Endothelial cell of umbilical vein (primary cell): ENCODE data around the gene CACNA1S. TPM values are rescaled to one million over a fixed set of nuclear protein-coding genes. Genes with fewer than 3 reads are reported as not detected.

Experiments
- BruUV-seq: library from RNA; stranded (reverse); fragments of 400-500 nt; replicated peaks from 2 replicates; lab custom pipeline; 2021; lab: Mats Ljungman, UMichigan
- CTCF ChIA-PET: fragments of 300-600, 350-600 bp; sonication (Branson Sonifier 250); formaldehyde crosslinking; loops from one replicate; lab custom pipeline; 2021; ENCODE audit warnings: antibody characterized with exemption, inconsistent platforms; lab: Charles Lee
- POLR2A ChIA-PET: fragments of 300-600, 350-600 bp; sonication (Branson Sonifier 250); formaldehyde crosslinking; loops from one replicate; lab custom pipeline; 2021; ENCODE audit warnings: antibody characterized with exemption, inconsistent platforms; lab: Charles Lee
- DNase-seq: peaks from one replicate; pipeline ENCODE4 v3.0.0-alpha.2; 2011; ENCODE audit warnings: low read depth, low spot score
- FAIRE-seq: peaks from 2 replicates; lab custom pipeline; 2011; peaks lifted over from hg19 to GRCh38; lab: Jason Lieb, UNC
- H2AFZ ChIP-seq: 2 replicates; pipeline ENCODE4 v1.6.0; 2012; ENCODE audit warnings: low read depth, low read length, control low read depth, inconsistent platforms
- H3K27ac ChIP-seq: 2 replicates; pipeline ENCODE4 v1.5.1; 2011; ENCODE audit warnings: low read depth, mild to moderate bottlenecking, control low read depth, low read length, moderate library complexity; ENCODE audit not compliant: insufficient read depth
- H3K27me3 ChIP-seq, 2 experiments: 2 replicates each; pipeline versions ENCODE4 v1.6.0 to v1.6.1; 2011; ENCODE audit warnings: low read length in 2 of 2, mixed read lengths in 1 of 2; ENCODE audit not compliant: control insufficient read depth in 2 of 2, insufficient read depth in 2 of 2
- H3K36me3 ChIP-seq, 2 experiments: 2 replicates in 1 of 2; 3 replicates in 1 of 2; pipeline ENCODE4 v1.5.1; 2011; ENCODE audit warnings: low read length in 2 of 2, mild to moderate bottlenecking in 1 of 2, moderate library complexity in 1 of 2; ENCODE audit not compliant: control insufficient read depth in 2 of 2, insufficient read depth in 2 of 2; ENCODE audit errors: extremely low read depth in 1 of 2
- H3K4me1 ChIP-seq: 3 replicates; pipeline ENCODE4 v1.5.1; 2011; ENCODE audit warnings: mild to moderate bottlenecking, low read length; ENCODE audit not compliant: control insufficient read depth, insufficient read depth; ENCODE audit errors: extremely low read depth
- H3K4me2 ChIP-seq: 2 replicates; pipeline ENCODE4 v1.6.1; 2011; ENCODE audit warnings: low read length, control low read depth, mixed read lengths; ENCODE audit not compliant: insufficient read depth
- H3K4me3 ChIP-seq, 3 experiments: fragments of 200-600 bp in 1 of 3; sonication (generic), shearing (Covaris generic) in 1 of 3; replicated peaks in 1 of 3; 2 replicates each; pipeline ENCODE4 v1.5.1; 2011 to 2016; ENCODE audit warnings: control low read depth in 3 of 3, low read length in 3 of 3, mild to moderate bottlenecking in 2 of 3, inconsistent platforms in 1 of 3, low read depth in 1 of 3, moderate library complexity in 1 of 3; ENCODE audit not compliant: insufficient read depth in 1 of 3
- H3K79me2 ChIP-seq: 2 replicates; pipeline ENCODE4 v1.6.0; 2012; ENCODE audit warnings: low read length, inconsistent platforms; ENCODE audit not compliant: control insufficient read depth, insufficient read depth
- H3K9ac ChIP-seq: replicated peaks from 2 replicates; pipeline ENCODE3; 2011; ENCODE audit warnings: low read length, control low read depth; ENCODE audit not compliant: insufficient read depth; ENCODE audit errors: extremely low read depth
- H3K9me1 ChIP-seq: replicated peaks from 3 replicates; pipeline ENCODE4 v1.6.0; 2011; ENCODE audit warnings: mild to moderate bottlenecking, low read length; ENCODE audit not compliant: control insufficient read depth, insufficient read depth; ENCODE audit errors: extremely low read depth
- H3K9me3 ChIP-seq: replicated peaks from 2 replicates; pipeline ENCODE4 v1.5.1; 2012; ENCODE audit warnings: low read length, inconsistent platforms; ENCODE audit not compliant: control insufficient read depth, insufficient read depth
- H4K20me1 ChIP-seq: replicated peaks from 2 replicates; pipeline ENCODE3; 2011; ENCODE audit warnings: mild to moderate bottlenecking, low read length; ENCODE audit not compliant: control insufficient read depth, insufficient read depth; ENCODE audit errors: extremely low read depth
- CTCF ChIP-seq, 2 donors: IDR thresholded peaks; 1 replicate in 1 of 2; 2 replicates in 1 of 2; pipeline ENCODE4 v1.5.1; 2011; ENCODE audit warnings: low read length in 2 of 2, mild to moderate bottlenecking in 2 of 2, moderate library complexity in 2 of 2, control low read depth in 1 of 2, inconsistent platforms in 1 of 2, low read depth in 1 of 2; ENCODE audit not compliant: insufficient read depth in 1 of 2; ENCODE audit errors: extremely low read depth in 1 of 2
- EZH2 ChIP-seq: IDR thresholded peaks from 2 replicates; pipeline ENCODE4 v1.6.1; 2012; ENCODE audit warnings: borderline replicate concordance, low read depth, mild to moderate bottlenecking, moderate library complexity, low read length, inconsistent platforms; ENCODE audit not compliant: severe bottlenecking
- MYC ChIP-seq: IDR thresholded peaks from one replicate; pipeline ENCODE4 v1.6.1; 2011; ENCODE audit warnings: mild to moderate bottlenecking, low read depth, low read length
- POLR2AphosphoS5 ChIP-seq: IDR thresholded peaks from 2 replicates; pipeline ENCODE4 v1.6.1; 2012; ENCODE audit warnings: low read depth, mild to moderate bottlenecking, control low read depth, low read length, moderate library complexity; ENCODE audit not compliant: insufficient read depth
- dilution Hi-C: fragments of 300-500 bp; cut with MboI; formaldehyde crosslinking; loops from one replicate; pipeline ENCODE4 v1.15.0; 2019; ENCODE audit warnings: low sequenced_read_pairs; ENCODE audit not compliant: extremely low pct_ligation_motif_present
- intact Hi-C: fragments of 100-400 bp; cut with micrococcal nuclease; formaldehyde crosslinking; loops from one replicate; pipeline ENCODE4 v1.10.0; 2022
- polyA plus RNA-seq, 4 experiments: library from polyadenylated mRNA; depleted of rRNA in 3 of 4; stranded (reverse) in 3 of 4; unstranded in 1 of 4; fragments of >200 nt; gene quantifications; 2 replicates each; pipeline versions ENCODE4 v1.2.1 to v1.2.3, GENCODE V29; 2011 to 2012; ENCODE audit warnings: missing spikeins in 1 of 4
- total RNA-seq: library from RNA; stranded (reverse); gene quantifications from 2 replicates; pipeline ENCODE4 v1.2.3, GENCODE V29; 2021

CACNA1S gene
- total and polyA plus RNA-seq, 2 donors (not counting 3 experiments of a cell fraction or from before 2014, with no cell fraction given), result not detected

- intact Hi-C loops (no loop called here), dilution Hi-C loops (no loop called here)
- no peak for FAIRE-seq
- no peaks in the 10 kb centered on the region for H3K9me3 ChIP-seq
- no peaks in the 10 kb centered on the region for H3K36me3 ChIP-seq
- no peak for DNase-seq
- H3K79me2 ChIP-seq, result no peaks in the 10 kb centered on the region
- no peak overlapping the region for H3K9ac ChIP-seq
- H2AFZ ChIP-seq, result no peak overlapping the region
- no peak overlapping the region for H3K4me2 ChIP-seq
- peaks cover 23% of the 10 kb centered on the region for H3K4me1 ChIP-seq
- no peak overlapping the region for H3K27ac ChIP-seq
- BruUV-seq, result no TSS peak
- POLR2A ChIA-PET, result no interaction called here
- CTCF ChIA-PET, result interaction anchor here (1.1 to 7.0 kb wide), 7 partner anchors 17 to 461 kb away, joined by 3 to 94 read pairs (median 8); no protein-coding TSS in a partner anchor
- H4K20me1 ChIP-seq, result no peaks in the 10 kb centered on the region
- no peaks in the 10 kb centered on the region for H3K9me1 ChIP-seq
- no peak overlapping the region for H3K4me3 ChIP-seq
- no peak for TF ChIP-seq MYC
- no peak for TF ChIP-seq CTCF (IDR thresholded peaks at IDR 0.05; ENCODE audit: extremely low read depth in 1 of 2, insufficient read depth in 1 of 2, low read depth in 1 of 2, low read length in 2 of 2)
- TF ChIP-seq POLR2AphosphoS5, result no peak
- no peak for TF ChIP-seq EZH2
- H3K27me3 ChIP-seq, result no peaks in the 10 kb centered on the region
These were observed 92.1 kb downstream of the CACNA1S start for GRCh38 chr1:201020040-201020591.
